ENCODE results near the gene IFI44L. TPM values are rescaled to one million over a fixed set of nuclear protein-coding genes. Genes with fewer than 3 reads are reported as not detected.

The IFI44L gene
- total RNA-seq: 2.3 and 9.6 TPM in 2 replicates

GRCh38 chr1:78619803-78620579, at the start of gene IFI44L:
Gene IFI44L, plus strand, starts transcription at chr1:78620448. Its CDS starts 7,468 bp downstream, at chr1:78627916.

GRCh38 chr1:78649628-78650027, 29.4 kb downstream of the IFI44L start, which contains the start of gene IFI44:
Gene IFI44, plus strand, starts transcription at chr1:78649831. Its CDS starts 365 bp downstream, at chr1:78650196.

Other genes with a start within 250 kb of the IFI44L start
- gene PTGFR, start 129.5 kb upstream of the IFI44L start, total RNA-seq: 0.32 TPM in 1 of 2 replicates, not detected in the other
- gene IFI44, start 29.4 kb downstream of the IFI44L start, total RNA-seq: 4.9 and 5.8 TPM in 2 replicates

Data from cardiac atrium fibroblast (primary cell).